ENCODE data around the gene ADM. TPM values are rescaled to one million over a fixed set of nuclear protein-coding genes. Genes with fewer than 3 reads are reported as not detected.

The ADM gene
- polyA plus RNA-seq, 4 donors, result 8.0 to 36.3 (median 28.7) TPM

DNA sequence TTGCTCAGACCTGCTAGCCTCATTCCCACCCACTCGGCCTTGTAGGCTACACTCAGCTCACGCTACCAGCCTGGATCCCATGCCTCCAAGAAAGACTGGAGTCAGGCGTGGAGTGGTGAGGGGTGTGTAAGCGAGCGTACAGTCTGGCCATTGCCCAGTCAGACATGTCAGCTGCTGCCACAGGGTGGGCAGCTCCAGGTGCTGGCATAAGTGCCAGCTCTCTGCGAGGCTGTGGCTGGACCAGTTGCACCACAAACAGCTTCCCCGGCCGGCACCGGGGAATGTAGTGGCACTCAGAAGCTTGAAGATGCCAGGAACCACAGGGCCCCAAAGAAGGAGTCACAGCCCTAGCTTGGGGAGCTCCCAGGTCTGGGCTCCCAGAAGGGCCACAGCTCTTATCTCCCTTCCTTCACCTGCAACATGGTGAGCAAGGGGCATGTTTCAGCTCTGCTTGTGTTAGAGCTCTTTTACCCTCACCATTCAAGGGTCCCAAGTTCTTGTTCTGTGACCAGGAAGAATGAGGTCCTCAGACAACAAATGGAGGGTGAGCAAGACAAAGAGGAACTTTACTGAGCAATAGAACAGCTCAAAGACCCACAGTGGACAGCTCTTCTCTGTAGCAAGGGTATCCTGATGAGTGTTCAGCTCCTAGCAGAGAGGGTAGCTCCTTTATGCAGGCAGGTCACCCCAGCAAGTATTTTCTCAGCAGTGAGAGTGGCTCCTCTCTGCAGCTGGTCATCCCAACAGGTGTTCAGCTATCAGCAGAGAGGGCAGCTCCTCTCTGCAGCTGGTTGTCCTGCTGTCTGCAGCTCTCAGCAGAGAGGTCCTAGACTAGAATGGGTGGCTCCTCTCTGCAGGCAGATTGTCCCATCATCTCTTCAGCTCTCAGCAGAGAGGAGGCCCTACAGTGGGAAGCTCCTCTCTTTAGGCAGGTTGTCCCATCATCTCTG is 16.8 kb upstream of the ADM start:
- no peak for DNase-seq
- WGBS, 3 donors, result 90 to 93% (median 91%) methylated on average over 9 of the region's 9 CpGs
- Histone ChIP-seq H3K27ac (ENCODE audit: low read depth in 1 of 3, low read length in 2 of 3) (peak overlapping the region in 1 of 3 donors; percentile 87), H3K4me1 (ENCODE audit: control insufficient read depth in 3 of 3, insufficient read depth in 2 of 3, low read depth in 1 of 3, low read length in 2 of 3) (peaks cover 0 to 51% (median 0%) of the 10 kb centered on the region in 3 donors), H3K36me3 (ENCODE audit: control insufficient read depth in 3 of 3, insufficient read depth in 2 of 3, low read depth in 1 of 3, low read length in 3 of 3) (peaks cover 0 to 14% (median 0%) of the 10 kb centered on the region in 3 donors), H3K9me3 (ENCODE audit: control insufficient read depth in 2 of 2, insufficient read depth in 1 of 2, low read depth in 1 of 2, low read length in 1 of 2) (no peaks in the 10 kb centered on the region), H3K4me3 (ENCODE audit: low read depth in 1 of 3, low read length in 3 of 3) (no peak overlapping the region), H3K27me3 (ENCODE audit: control insufficient read depth in 3 of 3, insufficient read depth in 3 of 3, low read length in 3 of 3) (no peaks in the 10 kb centered on the region)
- no peak for FAIRE-seq

DNA sequence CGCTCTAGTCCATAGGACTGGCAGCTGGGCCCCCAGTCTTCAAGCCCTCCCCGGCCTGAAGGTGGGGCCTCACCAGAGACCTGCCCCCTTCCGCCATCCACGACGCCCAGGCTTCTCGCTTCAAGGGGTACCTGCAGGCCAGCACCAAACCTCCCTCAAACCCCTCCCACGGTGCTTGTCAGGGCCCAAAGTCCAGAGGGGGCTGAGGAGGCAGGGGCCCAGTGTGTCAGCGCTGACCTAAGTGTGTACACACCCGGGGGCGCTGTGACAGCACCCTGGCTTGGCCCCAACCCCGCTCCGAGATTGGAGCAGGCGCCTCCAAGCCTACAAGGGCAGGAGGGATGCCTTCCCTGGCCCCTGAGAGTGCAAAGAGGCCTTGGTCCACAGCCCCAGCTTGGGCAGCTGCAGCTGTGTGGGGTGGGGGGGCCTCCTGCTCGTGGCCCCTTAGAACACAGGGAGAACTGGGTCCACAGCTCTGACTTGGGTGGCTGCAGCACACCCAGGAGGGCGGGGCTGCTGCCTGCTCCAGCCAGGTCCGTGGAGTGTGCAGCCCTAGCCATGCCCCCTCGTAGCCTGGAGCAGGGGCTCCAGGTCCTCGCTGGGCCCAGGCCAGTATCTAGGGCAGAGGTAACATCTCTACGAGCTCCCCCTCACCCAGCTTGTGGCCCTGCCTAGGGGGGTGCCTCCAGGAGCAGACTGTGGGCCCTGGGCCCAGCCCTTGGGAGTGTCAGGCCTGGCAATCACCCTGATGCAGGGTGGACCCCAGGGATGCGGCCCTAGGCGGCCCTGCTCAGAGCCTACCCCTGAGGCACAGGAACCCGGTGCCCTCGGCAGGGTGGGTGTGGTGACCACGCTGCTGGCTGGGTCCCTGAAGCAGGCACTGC is 15.8 kb upstream of the ADM start:
- peak overlapping the region in 1 of 3 donors; percentile 87 for H3K27ac ChIP-seq (ENCODE audit: low read depth in 1 of 3, low read length in 2 of 3)
- H3K4me1 ChIP-seq (ENCODE audit: control insufficient read depth in 3 of 3, insufficient read depth in 2 of 3, low read depth in 1 of 3, low read length in 2 of 3), result peaks cover 0 to 51% (median 0%) of the 10 kb centered on the region in 3 donors
- no peaks in the 10 kb centered on the region for H3K27me3 ChIP-seq (ENCODE audit: control insufficient read depth in 3 of 3, insufficient read depth in 3 of 3, low read length in 3 of 3)
- WGBS, 3 donors, result 70 to 82% (median 72%) methylated on average over 22 to 24 of the region's 24 CpGs
- peaks cover 0 to 14% (median 0%) of the 10 kb centered on the region in 3 donors for H3K36me3 ChIP-seq (ENCODE audit: control insufficient read depth in 3 of 3, insufficient read depth in 2 of 3, low read depth in 1 of 3, low read length in 3 of 3)
- H3K4me3 ChIP-seq (ENCODE audit: low read depth in 1 of 3, low read length in 3 of 3), result peak overlapping the region in 1 of 3 donors; percentile 15
- peak in 1 of 2 donors; percentile 91 for DNase-seq
- no peak for FAIRE-seq
- no peaks in the 10 kb centered on the region for H3K9me3 ChIP-seq (ENCODE audit: control insufficient read depth in 2 of 2, insufficient read depth in 1 of 2, low read depth in 1 of 2, low read length in 1 of 2)

GRCh38 chr11:10289765-10290380 is 15.0 kb upstream of the ADM start:
- no peaks in the 10 kb centered on the region for H3K27me3 ChIP-seq (ENCODE audit: control insufficient read depth in 3 of 3, insufficient read depth in 3 of 3, low read length in 3 of 3)
- no peak overlapping the region for H3K4me3 ChIP-seq (ENCODE audit: low read depth in 1 of 3, low read length in 3 of 3)
- H3K36me3 ChIP-seq (ENCODE audit: control insufficient read depth in 3 of 3, insufficient read depth in 2 of 3, low read depth in 1 of 3, low read length in 3 of 3), result peaks cover 0 to 14% (median 0%) of the 10 kb centered on the region in 3 donors
- no peaks in the 10 kb centered on the region for H3K9me3 ChIP-seq (ENCODE audit: control insufficient read depth in 2 of 2, insufficient read depth in 1 of 2, low read depth in 1 of 2, low read length in 1 of 2)
- no peak for DNase-seq
- no peak for FAIRE-seq
- 79 to 94% (median 93%) methylated on average over 10 of the region's 10 CpGs for WGBS, 3 donors
- peak overlapping the region in 1 of 3 donors; percentile 87 for H3K27ac ChIP-seq (ENCODE audit: low read depth in 1 of 3, low read length in 2 of 3)
- peaks cover 0 to 51% (median 0%) of the 10 kb centered on the region in 3 donors for H3K4me1 ChIP-seq (ENCODE audit: control insufficient read depth in 3 of 3, insufficient read depth in 2 of 3, low read depth in 1 of 3, low read length in 2 of 3)

DNA sequence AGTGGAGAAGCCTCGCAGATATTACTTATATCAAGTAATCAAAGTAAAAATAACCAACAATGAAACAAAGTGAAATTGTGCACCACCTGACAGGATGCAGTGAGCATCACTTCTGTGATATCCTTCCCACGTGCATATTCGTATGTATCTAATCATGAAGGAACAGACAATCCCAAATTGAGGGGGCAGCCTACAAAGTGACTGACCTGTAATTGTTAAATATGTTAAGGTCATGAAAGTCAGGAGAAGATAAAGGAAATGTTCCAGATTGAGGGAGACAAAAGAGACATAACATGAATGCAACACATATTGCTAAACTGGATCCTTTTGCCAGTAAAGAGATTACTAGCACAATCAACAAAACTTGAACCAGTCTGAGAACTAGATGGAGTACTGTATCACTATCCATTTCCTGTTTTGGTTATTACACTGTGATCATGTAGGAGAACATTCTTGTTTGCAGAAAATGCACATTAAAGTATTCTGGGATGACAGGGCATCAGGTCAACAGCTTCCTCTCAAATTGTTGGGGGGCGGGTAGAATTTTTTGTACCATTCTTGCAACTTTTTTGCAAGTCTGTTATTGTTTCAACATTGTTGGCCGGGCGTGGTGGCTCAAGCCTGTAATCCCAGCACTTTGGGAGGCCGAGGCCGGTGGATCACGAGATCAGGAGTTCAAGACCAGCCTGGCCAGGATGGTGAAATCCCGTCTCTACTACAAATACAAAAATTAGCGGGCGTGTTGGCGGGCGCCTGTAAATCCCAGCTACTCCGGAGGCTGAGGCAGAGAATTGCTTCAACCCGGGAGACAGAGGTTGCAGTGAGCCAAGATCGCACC is 12.9 kb upstream of the ADM start:
- no peak for DNase-seq
- Histone ChIP-seq H3K4me1 (ENCODE audit: control insufficient read depth in 3 of 3, insufficient read depth in 2 of 3, low read depth in 1 of 3, low read length in 2 of 3) (peaks cover 0 to 56% (median 0%) of the 10 kb centered on the region in 3 donors), H3K36me3 (ENCODE audit: control insufficient read depth in 3 of 3, insufficient read depth in 2 of 3, low read depth in 1 of 3, low read length in 3 of 3) (peaks cover 0 to 14% (median 0%) of the 10 kb centered on the region in 3 donors), H3K27ac (ENCODE audit: low read depth in 1 of 3, low read length in 2 of 3) (peak overlapping the region in 1 of 3 donors; percentile 51), H3K4me3 (ENCODE audit: low read depth in 1 of 3, low read length in 3 of 3) (no peak overlapping the region), H3K27me3 (ENCODE audit: control insufficient read depth in 3 of 3, insufficient read depth in 3 of 3, low read length in 3 of 3) (no peaks in the 10 kb centered on the region), H3K9me3 (ENCODE audit: control insufficient read depth in 2 of 2, insufficient read depth in 1 of 2, low read depth in 1 of 2, low read length in 1 of 2) (no peaks in the 10 kb centered on the region)
- 74 to 78% (median 74%) methylated on average over 17 of the region's 17 CpGs for WGBS, 3 donors
- no peak for FAIRE-seq

DNA sequence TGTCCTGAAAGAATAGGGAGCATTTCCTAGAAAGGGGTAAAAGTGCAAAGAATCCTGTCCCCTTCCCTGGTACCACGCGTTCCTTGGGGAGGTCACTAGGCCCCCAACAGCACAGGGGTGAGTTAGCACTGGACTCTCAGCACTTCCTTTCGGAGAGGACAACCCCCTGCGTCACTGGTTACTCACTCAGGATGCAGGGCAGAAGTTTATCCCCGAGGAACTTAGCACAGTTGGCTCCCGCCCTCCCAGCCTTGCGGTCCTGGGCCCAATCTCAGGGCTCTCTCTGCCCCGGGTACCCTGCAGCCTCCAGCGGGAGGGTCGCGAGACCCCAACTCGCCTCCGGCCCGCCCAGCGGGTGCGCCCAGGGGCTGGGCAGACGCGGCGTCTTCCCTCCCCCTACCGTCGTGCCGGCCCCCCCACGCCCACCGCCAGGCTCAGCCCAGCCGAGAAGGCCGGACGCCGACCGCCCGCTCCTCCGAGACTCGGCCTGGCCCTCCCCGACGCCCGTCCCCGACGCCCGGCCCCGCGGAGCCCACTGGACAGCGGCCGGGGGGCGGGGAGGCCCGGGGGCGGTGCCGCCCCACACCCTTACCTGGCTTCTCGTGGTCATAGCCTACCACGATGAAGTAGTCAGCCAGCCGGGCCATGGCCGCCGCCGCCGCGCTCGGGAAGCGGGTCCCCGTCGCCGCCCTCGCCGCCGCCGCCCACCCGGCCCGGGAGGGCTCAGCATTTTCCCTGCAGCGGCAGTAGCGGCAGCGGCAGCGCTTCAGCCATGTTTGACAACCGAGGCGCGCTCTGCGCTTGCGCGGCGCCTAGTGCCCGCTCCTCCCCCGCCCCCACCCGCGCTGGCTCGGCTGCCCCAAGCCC is 11.2 kb upstream of the ADM start, which contains the start of gene SBF2:
Gene SBF2, minus strand, starts transcription at position 797 of the 867 bp plus-strand sequence. Its CDS starts 150 bp downstream, at position 647.
- Histone ChIP-seq H3K9me3 (ENCODE audit: control insufficient read depth in 2 of 2, insufficient read depth in 1 of 2, low read depth in 1 of 2, low read length in 1 of 2) (no peaks in the 10 kb centered on the region), H3K4me3 (ENCODE audit: low read depth in 1 of 3, low read length in 3 of 3) (peak within 1 kb of the TSS; percentile 80 to 92 (median 90)), H3K4me1 (ENCODE audit: control insufficient read depth in 3 of 3, insufficient read depth in 2 of 3, low read depth in 1 of 3, low read length in 2 of 3) (peaks cover 0 to 46% (median 0%) of the 10 kb centered on the region in 3 donors), H3K27me3 (ENCODE audit: control insufficient read depth in 3 of 3, insufficient read depth in 3 of 3, low read length in 3 of 3) (no peaks in the 10 kb centered on the region), H3K36me3 (ENCODE audit: control insufficient read depth in 3 of 3, insufficient read depth in 2 of 3, low read depth in 1 of 3, low read length in 3 of 3) (peaks cover 0 to 6% (median 0%) of the 10 kb centered on the region in 3 donors), H3K27ac (ENCODE audit: low read depth in 1 of 3, low read length in 2 of 3) (peak within 1 kb of the TSS; percentile 80 to 98 (median 91))
- FAIRE-seq (no peak), DNase-seq (peak; percentile 86 to 94)
- 0 to 1% (median 1%) methylated on average over 49 to 81 of the region's 81 CpGs for WGBS, 3 donors

DNA sequence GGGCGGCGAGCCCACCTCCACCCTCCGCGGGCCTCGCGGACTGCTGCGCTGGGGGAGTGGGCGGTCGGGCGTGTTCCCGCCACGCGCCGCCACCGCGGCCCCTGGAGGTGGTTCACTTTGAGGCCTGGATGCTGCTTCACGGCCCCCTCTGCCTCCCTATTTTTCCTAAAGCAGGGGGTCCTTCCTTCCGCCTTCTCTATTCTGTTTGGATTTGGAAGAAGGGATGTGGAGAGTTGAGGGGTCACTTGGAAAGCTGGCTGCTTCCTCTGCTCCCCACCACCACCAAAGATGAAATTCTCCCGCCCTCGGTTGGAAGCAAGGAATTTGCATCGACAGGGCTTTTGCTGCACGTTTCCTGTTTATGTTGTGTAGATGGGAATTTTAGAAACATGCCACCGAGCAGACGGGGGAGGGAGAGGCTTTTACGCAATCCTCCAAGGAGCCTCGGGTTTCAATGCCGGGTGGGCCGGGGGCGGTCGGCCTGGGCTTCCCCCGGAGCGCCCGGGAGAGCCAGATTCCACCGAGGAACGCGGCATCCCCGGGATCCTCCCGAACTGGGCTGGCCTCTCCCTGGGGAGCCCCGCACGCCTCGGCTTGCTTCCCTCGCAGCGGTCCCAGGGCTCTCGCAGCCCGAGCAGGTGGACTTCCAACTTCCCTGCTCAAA is 10.5 kb upstream of the ADM start:
- 1 to 4% (median 1%) methylated on average over 41 to 45 of the region's 45 CpGs for WGBS, 3 donors
- Histone ChIP-seq H3K4me1 (ENCODE audit: control insufficient read depth in 3 of 3, insufficient read depth in 2 of 3, low read depth in 1 of 3, low read length in 2 of 3) (peaks cover 0 to 38% (median 0%) of the 10 kb centered on the region in 3 donors), H3K36me3 (ENCODE audit: control insufficient read depth in 3 of 3, insufficient read depth in 2 of 3, low read depth in 1 of 3, low read length in 3 of 3) (peaks cover 0 to 5% (median 0%) of the 10 kb centered on the region in 3 donors), H3K27ac (ENCODE audit: low read depth in 1 of 3, low read length in 2 of 3) (peak overlapping the region; percentile 27 to 98 (median 91)), H3K4me3 (ENCODE audit: low read depth in 1 of 3, low read length in 3 of 3) (peak overlapping the region; percentile 80 to 92 (median 90)), H3K9me3 (ENCODE audit: control insufficient read depth in 2 of 2, insufficient read depth in 1 of 2, low read depth in 1 of 2, low read length in 1 of 2) (no peaks in the 10 kb centered on the region), H3K27me3 (ENCODE audit: control insufficient read depth in 3 of 3, insufficient read depth in 3 of 3, low read length in 3 of 3) (no peaks in the 10 kb centered on the region)
- FAIRE-seq (no peak), DNase-seq (peak; percentile 33 to 71)
